Stimulated activated CD8-positive, alpha-beta memory T cell treated with anti-CD3 and anti-CD28 coated beads, Interleukin-15, amount 100 ng/mL, for 24 hours (primary cell): Measurements from ENCODE around the gene TCIRG1.
"Not testable (repeated sequence)": the region's sequence is repeated elsewhere in the genome, so short reads cannot be mapped to it uniquely, and the experiment has no call there.

Experiments
- DNase-seq: peaks from one replicate; pipeline ENCODE4 v3.0.0-alpha.2; 2020; ENCODE audit warnings: low read depth

TCIRG1 gene

DNA sequence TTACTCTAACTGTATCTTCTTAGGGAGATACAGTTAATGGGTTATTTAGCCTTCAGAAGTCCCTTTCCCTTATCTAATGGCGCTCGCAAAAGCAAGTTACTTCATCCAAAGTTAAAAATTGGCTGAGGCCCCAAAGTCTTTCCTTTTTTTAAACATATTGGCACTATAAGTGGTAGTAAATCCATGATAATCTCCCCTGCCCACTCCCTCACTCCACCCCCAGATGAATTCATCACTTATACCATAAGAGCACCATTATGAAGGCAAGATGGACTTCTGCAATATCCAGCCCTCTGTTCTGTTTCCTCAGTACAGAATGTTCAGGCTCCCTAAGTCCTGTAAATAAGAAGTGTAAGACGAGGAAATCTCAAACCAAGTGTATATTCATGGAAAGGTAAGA is 44.7 kb downstream of the TCIRG1 start:
- no peak for DNase-seq

DNA sequence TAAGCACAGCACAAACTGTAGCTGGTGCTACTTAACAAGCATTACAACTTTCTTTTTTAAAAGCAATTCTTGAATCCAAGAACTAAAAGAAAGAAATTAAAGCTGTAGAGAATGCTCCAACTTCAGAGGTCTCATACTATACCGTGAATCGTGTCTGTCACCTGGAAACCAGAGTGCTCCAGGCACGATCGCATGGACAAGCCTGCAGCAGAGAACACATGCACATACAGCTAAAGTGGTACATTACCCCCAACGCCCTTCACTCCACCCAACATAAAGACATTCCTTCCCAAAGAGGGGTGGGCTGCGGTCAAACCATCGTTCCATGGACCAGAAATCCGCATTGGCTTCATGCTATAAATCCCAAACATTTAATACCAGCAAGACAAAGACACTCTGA is 50.9 kb downstream of the TCIRG1 start:
- DNase-seq, result no peak

DNA sequence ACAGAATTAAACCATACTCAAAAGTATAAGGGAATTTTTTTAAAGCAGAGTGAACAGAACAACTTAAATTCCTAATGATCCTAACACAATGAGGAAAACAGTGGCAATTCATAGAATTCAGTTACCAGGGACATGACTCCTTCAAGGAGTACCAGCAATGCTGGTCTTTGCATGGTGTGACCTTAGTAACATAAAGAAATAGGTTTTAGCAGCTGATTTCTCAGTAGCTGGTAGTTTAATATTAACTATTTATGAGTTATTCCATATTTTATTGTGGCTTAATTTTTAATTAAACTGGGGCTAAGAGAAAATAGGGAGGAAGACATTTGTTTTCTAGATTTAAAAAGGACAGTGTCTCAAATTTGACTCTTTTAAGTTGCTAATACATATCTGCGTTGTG is 51.5 kb downstream of the TCIRG1 start:
- DNase-seq, result no peak

DNA sequence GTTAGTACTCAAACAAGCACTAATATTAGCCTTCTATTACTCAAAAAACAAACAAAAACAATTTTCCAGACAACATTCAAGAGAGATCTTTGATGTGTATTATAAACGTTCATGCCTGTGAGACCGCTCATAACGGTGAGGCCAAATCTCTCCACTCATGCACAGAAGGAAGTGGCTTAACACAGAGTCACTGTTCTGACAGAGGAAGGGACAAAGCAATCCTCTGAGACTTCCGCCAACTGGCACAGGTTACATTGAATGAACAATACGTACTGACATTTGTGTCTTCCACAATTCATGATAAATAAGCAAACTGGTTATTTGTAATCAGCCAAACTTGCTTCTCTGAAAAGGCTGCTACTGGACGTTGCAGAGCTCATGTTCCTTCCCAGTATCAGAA is 51.9 kb downstream of the TCIRG1 start:
- DNase-seq, result no peak

- DNase-seq, result no peak
Observed at GRCh38 chr11:68092411-68092810, 53.6 kb downstream of the TCIRG1 start.

- not testable (repeated sequence) for DNase-seq
Observed at GRCh38 chr11:68092946-68093345, 54.1 kb downstream of the TCIRG1 start.

DNA sequence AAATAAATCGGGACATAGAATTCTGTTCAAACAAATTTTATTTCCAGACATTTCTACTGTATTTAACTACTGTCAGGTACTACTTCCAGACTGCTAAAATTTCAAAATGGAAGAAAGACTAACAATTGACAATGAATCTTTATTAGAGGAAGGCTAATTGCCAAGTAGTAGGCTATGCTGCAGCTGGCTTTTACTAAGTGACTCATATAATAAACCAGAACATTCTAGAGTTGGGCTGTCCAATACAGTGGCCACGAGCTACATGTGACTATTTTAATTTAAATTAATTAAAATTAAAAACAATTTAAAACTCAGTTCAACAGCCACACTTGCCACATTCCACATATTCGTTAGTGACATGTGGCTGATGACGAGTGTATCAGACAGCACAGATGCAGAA is 54.7 kb downstream of the TCIRG1 start:
- DNase-seq, result no peak

DNA sequence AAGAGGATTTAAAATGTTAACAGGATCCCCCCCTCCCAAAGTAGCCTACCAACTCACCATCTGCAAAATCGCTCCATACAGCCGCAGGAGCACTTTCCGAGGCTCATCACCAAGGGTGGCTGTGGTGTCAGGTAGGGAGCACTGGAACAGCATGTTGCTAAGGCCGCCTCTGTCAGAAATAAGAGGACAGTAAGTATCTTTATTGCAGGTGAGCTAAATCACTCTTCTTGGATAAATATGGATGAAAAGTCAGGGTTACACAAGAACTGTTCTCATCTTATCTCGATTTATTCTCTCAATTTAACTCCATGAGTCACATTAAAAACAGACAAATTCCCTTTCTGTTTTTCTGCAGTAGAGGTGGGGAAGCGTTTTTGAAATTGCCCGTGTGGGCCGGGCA is 58.1 kb downstream of the TCIRG1 start:
- DNase-seq, result no peak

GRCh38 chr11:68099057-68099456 is 60.2 kb downstream of the TCIRG1 start:
- no peak for DNase-seq

DNA sequence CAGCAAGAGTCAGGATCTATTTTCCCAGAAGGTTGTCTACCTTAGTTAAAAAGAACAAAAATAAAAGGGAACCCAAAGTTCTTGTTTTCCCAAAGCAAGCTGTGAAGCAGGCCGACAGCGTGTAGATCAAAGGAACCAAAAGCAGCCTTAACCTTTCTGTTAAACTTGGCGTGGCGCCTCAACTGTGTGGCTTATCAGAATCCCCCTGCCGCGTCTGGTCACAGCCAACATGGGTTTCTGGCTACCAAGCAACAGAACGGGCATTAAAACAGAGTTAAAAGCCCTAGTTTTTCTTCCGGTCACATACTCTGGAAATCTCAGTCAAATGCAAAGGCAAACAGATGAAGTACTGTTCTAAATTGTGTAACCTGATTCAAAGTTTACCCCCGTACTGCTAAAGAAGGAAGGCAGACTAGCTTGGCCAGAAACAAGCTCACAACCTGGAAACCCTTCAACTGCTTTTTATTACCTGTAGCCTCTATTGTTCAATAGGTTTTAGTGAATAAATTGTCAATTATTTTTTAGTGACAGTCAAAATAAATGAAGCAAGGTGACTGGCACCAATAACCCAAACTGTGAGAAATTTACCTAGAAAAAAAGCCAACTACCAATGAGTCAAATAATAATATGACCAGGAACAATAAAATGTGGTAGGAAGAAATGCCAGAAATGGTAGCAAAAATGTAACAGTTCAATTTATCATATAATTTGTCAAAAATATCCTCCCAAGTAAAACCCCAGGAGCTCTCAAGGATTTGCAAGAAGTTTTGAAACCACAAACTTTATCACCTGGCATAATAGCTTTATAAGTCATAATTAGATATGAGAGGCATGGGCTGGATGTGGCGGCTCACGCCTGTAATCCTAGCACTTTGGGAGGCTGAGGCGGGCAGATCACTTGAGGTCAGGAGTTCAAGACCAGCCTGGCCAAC is 60.9 kb downstream of the TCIRG1 start:
- no peak for DNase-seq
